K562 (cell line): Measurements from ENCODE around the gene SPTBN4. TPM values are rescaled to one million over a fixed set of nuclear protein-coding genes. Genes with fewer than 3 reads are reported as not detected.

ENCODE experiments used
- BHLHE40 ChIP-seq: IDR thresholded peaks from 2 replicates; pipeline ENCODE4 v1.6.1; 2011; ENCODE audit warnings: low read length, improper control_type of control experiment
- BRF1 ChIP-seq: IDR thresholded peaks from 3 replicates; pipeline ENCODE4 v1.6.1; 2011; ENCODE audit warnings: borderline replicate concordance, mild to moderate bottlenecking; ENCODE audit not compliant: insufficient read length; ENCODE audit errors: extremely low read depth
- HNRNPK ChIP-seq: fragments of 200-400 bp; formaldehyde crosslinking; IDR thresholded peaks from one replicate; pipeline ENCODE4 v1.6.1; 2018; ENCODE audit warnings: mild to moderate bottlenecking, low read depth, low read length; ENCODE audit not compliant: poor library complexity, severe bottlenecking
- KDM5B ChIP-seq: fragments of 200-600 bp; sonication (generic); IDR thresholded peaks from 2 replicates; pipeline ENCODE4 v1.6.1; 2012; ENCODE audit warnings: low read depth, mild to moderate bottlenecking, moderate library complexity, low read length, control low read depth, inconsistent platforms; ENCODE audit not compliant: insufficient replicate concordance
- KLF1 ChIP-seq: fragments of 450-650 bp; IDR thresholded peaks from 2 replicates; pipeline ENCODE4 v1.6.1; 2016; ENCODE audit warnings: missing genetic modification characterization, missing compliant biosample characterization
- L3MBTL2 ChIP-seq: fragments of 450-650 bp; IDR thresholded peaks from 2 replicates; pipeline ENCODE4 v1.6.1; 2016; ENCODE audit warnings: mild to moderate bottlenecking, moderate library complexity
- MYBL2 ChIP-seq, 2 experiments: fragments of 450-650 bp in 1 of 2; sonication (generic) in 1 of 2; formaldehyde crosslinking in 1 of 2; IDR thresholded peaks; 2 replicates each; pipeline versions ENCODE4 v1.6.1 to v1.8.1; 2017 to 2022; ENCODE audit warnings: borderline replicate concordance in 1 of 2, inconsistent platforms in 1 of 2, low read depth in 1 of 2, mild to moderate bottlenecking in 1 of 2, missing genetic modification reagents in 1 of 2, moderate library complexity in 1 of 2
- NUFIP1 ChIP-seq: fragments of 450-650 bp; IDR thresholded peaks from 2 replicates; pipeline ENCODE4 v1.6.1; 2018; ENCODE audit not compliant: partially characterized antibody
- PRMT5 ChIP-seq: sonication (generic); formaldehyde crosslinking; IDR thresholded peaks from 2 replicates; pipeline ENCODE4 v1.5.0; 2020; ENCODE audit warnings: missing genetic modification reagents
- RNF2 ChIP-seq: sonication (generic); IDR thresholded peaks from 2 replicates; pipeline ENCODE4 v1.6.1; 2016
- SIN3B ChIP-seq: fragments of 450-650 bp; IDR thresholded peaks from 2 replicates; pipeline ENCODE4 v1.6.1; 2017; ENCODE audit warnings: low read depth, mild to moderate bottlenecking, moderate library complexity
- SRSF9 ChIP-seq: fragments of 200-400 bp; formaldehyde crosslinking; IDR thresholded peaks from 2 replicates; pipeline ENCODE4 v1.6.1; 2017; ENCODE audit warnings: low read depth, low read length, borderline replicate concordance
- STAT5A ChIP-seq: IDR thresholded peaks from 2 replicates; pipeline ENCODE4 v1.6.1; 2012; ENCODE audit warnings: low read length, inconsistent platforms, borderline replicate concordance
- TCF3 ChIP-seq: sonication (generic); formaldehyde crosslinking; IDR thresholded peaks from 2 replicates; pipeline ENCODE4 v1.4.0; 2020; ENCODE audit warnings: mild to moderate bottlenecking, missing genetic modification reagents
- polyA plus RNA-seq, 8 experiments: library from polyadenylated mRNA; depleted of rRNA in 4 of 8; stranded (reverse) in 5 of 8; unstranded in 3 of 8; fragments of >200 nt; fragmentation: Nextera tagmentation in 2 of 8; fragmentation: Illumina TruSeq in 1 of 8; extraction: Ambion mirVana in 2 of 8; extraction: Trizol in 1 of 8; gene quantifications; 2 replicates each; pipeline versions ENCODE4 v1.2.1 to v1.2.3, GENCODE V29; 2011 to 2014; ENCODE audit warnings: inconsistent platforms in 1 of 8, missing spikeins in 1 of 8
- total RNA-seq, 7 experiments: library from RNA; depleted of rRNA in 6 of 7; stranded (reverse); fragments of >200 nt in 6 of 7; fragmentation: Illumina TruSeq in 2 of 7; extraction: Trizol in 2 of 7; gene quantifications; 2 replicates each; pipeline versions ENCODE4 v1.2.1 to v1.2.3, GENCODE V29; 2011 to 2021; ENCODE audit warnings: low replicate concordance in 1 of 7
- TF ChIP-seq, protein P1 (sequence below): fragments of 450-650 bp; IDR thresholded peaks from 2 replicates; pipeline ENCODE4 v1.6.1; 2016; ENCODE audit warnings: low read depth
- TF ChIP-seq, protein P2 (sequence below): fragments of 450-650 bp; IDR thresholded peaks from 2 replicates; pipeline ENCODE4 v1.6.1; 2016
- TF ChIP-seq, protein P3 (sequence below): fragments of 250-450 bp; sonication (Bioruptor Pico); IDR thresholded peaks from 2 replicates; pipeline ENCODE4 v1.4.0; 2020

SPTBN4 gene
- total and polyA plus RNA-seq, 9 of the 15 experiments (the other 6 are each of a cell fraction or from before 2014, with no cell fraction given): 0.01 to 1.5 (median 0.86) TPM

DNA sequence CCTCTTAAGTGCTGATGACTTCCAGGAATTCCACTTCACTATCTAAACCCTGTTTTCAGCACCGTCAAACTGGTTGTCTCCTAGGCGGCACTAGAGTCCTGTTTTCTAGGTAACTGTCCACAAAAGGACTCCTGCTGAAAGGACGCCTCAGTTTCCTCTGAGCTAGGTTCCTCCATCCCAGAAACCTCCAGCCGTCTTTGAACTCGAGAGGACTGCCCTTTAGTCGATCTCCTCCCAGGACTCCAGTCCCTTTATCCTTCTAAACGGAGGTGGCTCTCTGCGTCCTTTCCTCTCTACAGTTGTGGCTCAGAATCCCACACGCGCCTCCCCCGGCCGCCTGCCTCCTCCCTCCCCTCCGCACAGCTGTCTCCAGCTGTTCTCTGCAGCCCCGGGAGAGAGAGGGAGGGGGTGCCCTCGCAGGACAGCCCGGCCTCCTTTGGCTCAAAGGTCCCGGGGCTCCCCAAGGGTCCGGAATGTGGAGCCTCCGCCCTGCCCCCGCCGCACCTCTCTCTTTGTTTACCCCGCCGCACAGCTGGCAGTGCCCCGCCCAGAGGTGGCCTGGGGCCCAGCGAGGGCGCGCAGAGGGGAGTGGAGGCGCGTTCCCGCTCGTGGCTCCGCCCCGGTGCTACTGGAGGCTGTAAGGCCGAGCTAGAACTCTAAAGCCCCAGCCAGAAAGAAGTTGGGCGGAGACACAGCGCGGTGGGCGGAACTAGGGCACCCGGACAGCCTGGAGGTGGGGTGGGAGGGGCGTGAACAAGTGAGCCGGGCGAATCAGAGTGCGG lies 136.8 kb downstream of the SPTBN4 start (continued):
- TF ChIP-seq, protein P1, sequence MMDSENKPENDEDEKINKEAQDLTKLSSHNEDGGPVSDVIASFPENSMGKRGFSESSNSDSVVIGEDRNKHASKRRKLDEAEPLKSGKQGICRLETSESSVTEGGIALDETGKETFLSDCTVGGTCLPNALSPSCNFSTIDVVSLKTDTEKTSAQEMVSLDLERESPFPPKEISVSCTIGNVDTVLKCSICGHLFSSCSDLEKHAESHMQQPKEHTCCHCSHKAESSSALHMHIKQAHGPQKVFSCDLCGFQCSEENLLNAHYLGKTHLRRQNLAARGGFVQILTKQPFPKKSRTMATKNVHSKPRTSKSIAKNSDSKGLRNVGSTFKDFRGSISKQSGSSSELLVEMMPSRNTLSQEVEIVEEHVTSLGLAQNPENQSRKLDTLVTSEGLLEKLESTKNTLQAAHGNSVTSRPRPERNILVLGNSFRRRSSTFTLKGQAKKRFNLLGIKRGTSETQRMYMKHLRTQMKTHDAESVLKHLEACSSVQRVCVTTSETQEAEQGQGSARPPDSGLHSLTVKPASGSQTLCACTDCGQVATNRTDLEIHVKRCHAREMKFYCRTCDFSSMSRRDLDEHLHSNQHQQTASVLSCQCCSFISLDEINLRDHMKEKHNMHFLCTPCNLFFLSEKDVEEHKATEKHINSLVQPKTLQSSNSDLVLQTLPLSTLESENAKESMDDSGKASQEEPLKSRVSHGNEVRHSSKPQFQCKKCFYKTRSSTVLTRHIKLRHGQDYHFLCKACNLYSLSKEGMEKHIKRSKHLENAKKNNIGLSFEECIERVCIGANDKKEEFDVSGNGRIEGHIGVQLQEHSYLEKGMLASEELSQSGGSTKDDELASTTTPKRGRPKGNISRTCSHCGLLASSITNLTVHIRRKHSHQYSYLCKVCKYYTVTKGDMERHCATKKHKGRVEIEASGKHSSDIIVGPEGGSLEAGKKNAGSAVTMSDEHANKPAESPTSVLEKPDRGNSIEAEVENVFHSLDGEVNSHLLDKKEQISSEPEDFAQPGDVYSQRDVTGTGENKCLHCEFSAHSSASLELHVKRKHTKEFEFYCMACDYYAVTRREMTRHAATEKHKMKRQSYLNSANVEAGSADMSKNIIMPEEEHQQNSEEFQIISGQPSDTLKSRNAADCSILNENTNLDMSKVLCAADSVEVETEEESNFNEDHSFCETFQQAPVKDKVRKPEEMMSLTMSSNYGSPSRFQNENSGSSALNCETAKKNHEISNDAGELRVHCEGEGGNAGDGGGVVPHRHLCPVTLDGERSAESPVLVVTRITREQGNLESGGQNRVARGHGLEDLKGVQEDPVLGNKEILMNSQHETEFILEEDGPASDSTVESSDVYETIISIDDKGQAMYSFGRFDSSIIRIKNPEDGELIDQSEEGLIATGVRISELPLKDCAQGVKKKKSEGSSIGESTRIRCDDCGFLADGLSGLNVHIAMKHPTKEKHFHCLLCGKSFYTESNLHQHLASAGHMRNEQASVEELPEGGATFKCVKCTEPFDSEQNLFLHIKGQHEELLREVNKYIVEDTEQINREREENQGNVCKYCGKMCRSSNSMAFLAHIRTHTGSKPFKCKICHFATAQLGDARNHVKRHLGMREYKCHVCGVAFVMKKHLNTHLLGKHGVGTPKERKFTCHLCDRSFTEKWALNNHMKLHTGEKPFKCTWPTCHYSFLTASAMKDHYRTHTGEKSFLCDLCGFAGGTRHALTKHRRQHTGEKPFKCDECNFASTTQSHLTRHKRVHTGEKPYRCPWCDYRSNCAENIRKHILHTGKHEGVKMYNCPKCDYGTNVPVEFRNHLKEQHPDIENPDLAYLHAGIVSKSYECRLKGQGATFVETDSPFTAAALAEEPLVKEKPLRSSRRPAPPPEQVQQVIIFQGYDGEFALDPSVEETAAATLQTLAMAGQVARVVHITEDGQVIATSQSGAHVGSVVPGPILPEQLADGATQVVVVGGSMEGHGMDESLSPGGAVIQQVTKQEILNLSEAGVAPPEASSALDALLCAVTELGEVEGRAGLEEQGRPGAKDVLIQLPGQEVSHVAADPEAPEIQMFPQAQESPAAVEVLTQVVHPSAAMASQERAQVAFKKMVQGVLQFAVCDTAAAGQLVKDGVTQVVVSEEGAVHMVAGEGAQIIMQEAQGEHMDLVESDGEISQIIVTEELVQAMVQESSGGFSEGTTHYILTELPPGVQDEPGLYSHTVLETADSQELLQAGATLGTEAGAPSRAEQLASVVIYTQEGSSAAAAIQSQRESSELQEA: peak; percentile 8; the same call in 1 of the 2 replicates
- TF ChIP-seq KLF1 (tag) (0 out of 2 replicates have a peak, but pooled peaks have one; percentile 46), L3MBTL2 (peak; percentile 56), NUFIP1 (no peak), BHLHE40 (peak; percentile 28; the same call in 1 of the 2 replicates), SIN3B (peak; percentile 9; the same call in 1 of the 2 replicates), RNF2 (0 out of 2 replicates have a peak, but pooled peaks have one; percentile 45), SRSF9 (no peak), PRMT5 (no peak), BRF1 (no peak), HNRNPK (peak; percentile 69), KDM5B (peak; percentile 34), STAT5A (peak; percentile 18; the same call in 1 of the 2 replicates), MYBL2 (IDR thresholded peaks at IDR 0.05; ENCODE audit: low read depth) (no peak), MYBL2 (CRISPR knock-in tag; IDR thresholded peaks at IDR 0.05; ENCODE audit: borderline replicate concordance) (no peak), TCF3 (peak; percentile 4; the same call in 1 of the 2 replicates)
- TF ChIP-seq, protein P2, sequence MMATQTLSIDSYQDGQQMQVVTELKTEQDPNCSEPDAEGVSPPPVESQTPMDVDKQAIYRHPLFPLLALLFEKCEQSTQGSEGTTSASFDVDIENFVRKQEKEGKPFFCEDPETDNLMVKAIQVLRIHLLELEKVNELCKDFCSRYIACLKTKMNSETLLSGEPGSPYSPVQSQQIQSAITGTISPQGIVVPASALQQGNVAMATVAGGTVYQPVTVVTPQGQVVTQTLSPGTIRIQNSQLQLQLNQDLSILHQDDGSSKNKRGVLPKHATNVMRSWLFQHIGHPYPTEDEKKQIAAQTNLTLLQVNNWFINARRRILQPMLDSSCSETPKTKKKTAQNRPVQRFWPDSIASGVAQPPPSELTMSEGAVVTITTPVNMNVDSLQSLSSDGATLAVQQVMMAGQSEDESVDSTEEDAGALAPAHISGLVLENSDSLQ: 0 out of 2 replicates have a peak, but pooled peaks have one; percentile 26
- TF ChIP-seq, protein P3, sequence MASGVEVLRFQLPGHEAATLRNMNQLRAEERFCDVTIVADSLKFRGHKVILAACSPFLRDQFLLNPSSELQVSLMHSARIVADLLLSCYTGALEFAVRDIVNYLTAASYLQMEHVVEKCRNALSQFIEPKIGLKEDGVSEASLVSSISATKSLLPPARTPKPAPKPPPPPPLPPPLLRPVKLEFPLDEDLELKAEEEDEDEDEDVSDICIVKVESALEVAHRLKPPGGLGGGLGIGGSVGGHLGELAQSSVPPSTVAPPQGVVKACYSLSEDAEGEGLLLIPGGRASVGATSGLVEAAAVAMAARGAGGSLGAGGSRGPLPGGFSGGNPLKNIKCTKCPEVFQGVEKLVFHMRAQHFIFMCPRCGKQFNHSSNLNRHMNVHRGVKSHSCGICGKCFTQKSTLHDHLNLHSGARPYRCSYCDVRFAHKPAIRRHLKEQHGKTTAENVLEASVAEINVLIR (CRISPR knock-in tag): no peak
